GM06990 (cell line): Measurements from ENCODE around the gene GDAP2.

Experiments
- DNase-seq: peaks from one replicate; pipeline ENCODE4 v3.0.0-alpha.2; 2011; ENCODE audit not compliant: insufficient read length; ENCODE audit errors: extremely low read depth
- H3K27me3 ChIP-seq: replicated peaks from 2 replicates; pipeline ENCODE4 v1.6.0; 2011; ENCODE audit warnings: low read length; ENCODE audit not compliant: control insufficient read depth, insufficient read depth
- H3K36me3 ChIP-seq: 2 replicates; pipeline ENCODE4 v1.5.1; 2011; ENCODE audit warnings: low read length; ENCODE audit not compliant: control insufficient read depth, insufficient read depth
- H3K4me3 ChIP-seq: replicated peaks from 2 replicates; pipeline ENCODE4 v1.5.1; 2011; ENCODE audit warnings: low read depth, mild to moderate bottlenecking, control low read depth, low read length
- TF ChIP-seq, protein P1 (sequence below): IDR thresholded peaks from 2 replicates; pipeline ENCODE4 v1.5.1; 2011; ENCODE audit warnings: low read length, control low read depth, mild to moderate bottlenecking, inconsistent platforms; ENCODE audit not compliant: insufficient read depth, poor library complexity, severe bottlenecking

GDAP2 gene

DNA sequence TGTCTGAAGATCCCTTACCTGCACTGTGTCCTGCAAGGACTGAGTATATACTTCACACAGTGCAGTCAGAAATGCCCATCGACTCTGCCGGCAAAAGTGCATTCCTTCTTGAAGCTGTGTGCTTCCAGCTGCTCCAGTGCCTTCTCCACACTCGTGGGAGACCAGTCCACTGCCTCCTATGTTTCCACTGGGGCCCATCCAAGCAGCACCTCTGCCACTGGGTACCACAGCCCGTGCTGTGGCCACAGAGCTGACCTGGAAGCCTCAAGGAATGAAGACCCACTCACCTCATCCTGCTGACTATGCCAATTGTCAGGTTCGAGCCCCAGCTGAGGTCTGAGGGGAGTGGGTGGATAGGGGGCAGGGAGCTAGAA is 108.1 kb downstream of the GDAP2 start:
- Histone ChIP-seq H3K4me3 (no peak overlapping the region), H3K27me3 (no peaks in the 10 kb centered on the region; the same call in 1 of the 2 replicates), H3K36me3 (no peaks in the 10 kb centered on the region)
- no peak for DNase-seq
- TF ChIP-seq, protein P1, sequence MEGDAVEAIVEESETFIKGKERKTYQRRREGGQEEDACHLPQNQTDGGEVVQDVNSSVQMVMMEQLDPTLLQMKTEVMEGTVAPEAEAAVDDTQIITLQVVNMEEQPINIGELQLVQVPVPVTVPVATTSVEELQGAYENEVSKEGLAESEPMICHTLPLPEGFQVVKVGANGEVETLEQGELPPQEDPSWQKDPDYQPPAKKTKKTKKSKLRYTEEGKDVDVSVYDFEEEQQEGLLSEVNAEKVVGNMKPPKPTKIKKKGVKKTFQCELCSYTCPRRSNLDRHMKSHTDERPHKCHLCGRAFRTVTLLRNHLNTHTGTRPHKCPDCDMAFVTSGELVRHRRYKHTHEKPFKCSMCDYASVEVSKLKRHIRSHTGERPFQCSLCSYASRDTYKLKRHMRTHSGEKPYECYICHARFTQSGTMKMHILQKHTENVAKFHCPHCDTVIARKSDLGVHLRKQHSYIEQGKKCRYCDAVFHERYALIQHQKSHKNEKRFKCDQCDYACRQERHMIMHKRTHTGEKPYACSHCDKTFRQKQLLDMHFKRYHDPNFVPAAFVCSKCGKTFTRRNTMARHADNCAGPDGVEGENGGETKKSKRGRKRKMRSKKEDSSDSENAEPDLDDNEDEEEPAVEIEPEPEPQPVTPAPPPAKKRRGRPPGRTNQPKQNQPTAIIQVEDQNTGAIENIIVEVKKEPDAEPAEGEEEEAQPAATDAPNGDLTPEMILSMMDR = no peak

DNA sequence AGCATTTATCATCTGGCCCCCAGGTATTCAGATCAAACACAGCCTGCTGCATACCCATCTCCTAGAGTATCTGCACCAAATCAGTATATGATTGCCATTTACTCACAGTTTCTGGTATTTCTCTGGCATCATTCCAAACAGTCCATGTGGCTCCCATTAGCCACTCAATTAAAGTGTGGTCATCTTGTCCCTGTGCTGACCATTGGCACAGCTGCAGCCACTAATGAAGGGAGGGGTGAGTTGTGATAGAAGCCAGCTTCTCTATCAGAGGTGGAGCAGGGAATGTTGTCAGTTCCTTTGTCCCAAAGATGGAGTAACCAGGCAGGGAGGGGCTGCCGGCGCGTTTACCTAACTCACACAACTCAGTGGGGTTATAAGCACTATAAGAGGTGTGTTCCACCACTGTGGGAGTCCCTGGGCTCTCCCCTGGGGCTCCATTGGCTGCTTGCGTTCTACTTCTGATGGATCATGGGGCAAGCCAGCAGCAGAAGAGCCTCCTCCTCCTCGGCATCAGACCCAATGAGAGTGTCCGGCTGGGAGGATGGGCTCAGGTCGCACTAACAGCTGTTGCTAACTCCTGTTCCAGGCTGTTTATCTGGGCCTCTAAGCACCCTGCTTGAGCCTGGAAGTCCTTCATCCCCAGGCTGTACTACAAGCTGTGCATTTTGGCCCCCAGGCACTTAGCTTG is 108.6 kb downstream of the GDAP2 start:
- Histone ChIP-seq H3K36me3 (no peaks in the 10 kb centered on the region), H3K4me3 (no peak overlapping the region), H3K27me3 (no peaks in the 10 kb centered on the region; the same call in 1 of the 2 replicates)
- DNase-seq = no peak
- TF ChIP-seq, protein P1 = no peak

DNA sequence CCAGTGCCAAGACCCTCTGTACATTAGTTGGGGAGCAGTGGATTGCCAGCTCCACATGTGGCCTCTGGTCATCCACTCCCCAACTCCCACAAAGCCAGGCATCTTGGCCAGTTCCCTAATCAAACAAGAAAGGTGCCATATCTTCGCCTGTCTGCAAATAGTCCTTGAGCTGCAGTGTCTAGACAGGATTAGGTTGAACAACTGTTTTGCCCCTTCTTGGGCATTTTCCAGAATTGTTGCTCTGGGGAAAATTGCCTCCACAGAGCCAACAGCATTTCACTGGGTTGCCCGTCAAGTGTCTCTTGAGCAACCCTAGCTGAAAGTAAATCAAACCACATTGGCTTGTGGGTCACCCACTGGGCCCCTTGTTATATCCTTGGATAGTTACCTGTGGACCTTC is 109.3 kb downstream of the GDAP2 start:
- H3K27me3 ChIP-seq = no peaks in the 10 kb centered on the region; the same call in 1 of the 2 replicates
- no peak overlapping the region for H3K4me3 ChIP-seq
- no peaks in the 10 kb centered on the region for H3K36me3 ChIP-seq
- TF ChIP-seq, protein P1 = no peak
- no peak for DNase-seq

DNA sequence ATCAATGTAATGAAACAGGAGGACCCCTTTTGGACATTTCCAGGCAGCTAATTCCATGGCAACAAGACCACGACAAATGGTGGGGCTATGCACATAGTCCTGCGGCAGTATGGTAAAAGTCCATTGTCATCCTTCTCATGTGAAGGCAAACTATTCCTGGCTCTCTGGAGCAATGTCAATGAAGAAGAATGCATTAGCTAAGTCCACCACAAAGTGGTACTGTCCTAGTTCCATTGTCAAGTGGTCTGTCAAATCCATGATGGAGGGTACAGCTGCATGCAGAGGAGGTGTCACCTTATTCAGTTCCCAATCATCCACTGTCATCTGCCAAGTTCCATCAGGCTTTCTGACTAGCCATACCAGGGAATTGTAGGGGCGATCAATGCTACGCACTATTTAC is 110.1 kb downstream of the GDAP2 start:
- TF ChIP-seq, protein P1 = no peak
- H3K36me3 ChIP-seq = no peaks in the 10 kb centered on the region
- DNase-seq = no peak
- no peak overlapping the region for H3K4me3 ChIP-seq
- H3K27me3 ChIP-seq = no peaks in the 10 kb centered on the region; the same call in 1 of the 2 replicates

DNA sequence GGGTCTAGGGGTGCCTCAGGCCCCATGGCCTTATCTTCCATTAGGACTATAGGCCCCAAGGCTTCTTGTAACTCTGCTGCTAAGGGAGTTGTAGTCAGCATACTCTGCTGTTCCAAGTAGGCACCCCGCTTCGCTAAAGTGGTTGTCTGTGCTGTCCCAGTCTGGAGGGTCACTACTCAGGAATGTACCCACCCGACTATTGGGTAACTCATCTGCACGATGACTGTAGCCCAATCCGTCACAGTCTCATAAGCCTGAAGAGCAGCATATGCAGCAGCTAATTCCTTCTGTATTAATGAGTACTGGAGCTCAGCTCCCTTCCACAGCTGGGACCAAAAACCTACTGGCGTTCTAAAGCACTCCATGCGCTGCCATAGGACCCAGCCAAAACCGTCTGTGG is 111.0 kb downstream of the GDAP2 start:
- Histone ChIP-seq H3K36me3 (no peaks in the 10 kb centered on the region), H3K27me3 (no peaks in the 10 kb centered on the region; the same call in 1 of the 2 replicates), H3K4me3 (no peak overlapping the region)
- no peak for DNase-seq
- TF ChIP-seq, protein P1 = no peak
